Eye (tissue), 1 donor: ENCODE results near the gene TOM1L2.

Source experiments
- DNase-seq: peaks from one replicate; pipeline ENCODE4 v3.0.0-alpha.2; 2015

The TOM1L2 gene

GRCh38 chr17:17893801-17894644 lies 78.2 kb downstream of the TOM1L2 start:
- DNase-seq, result no peak

GRCh38 chr17:17892731-17893130 lies 79.5 kb downstream of the TOM1L2 start:
- no peak for DNase-seq

GRCh38 chr17:17892009-17892408 lies 80.2 kb downstream of the TOM1L2 start:
- DNase-seq, result no peak

GRCh38 chr17:17890773-17891759 lies 81.1 kb downstream of the TOM1L2 start:
- DNase-seq, result peak; percentile 59

GRCh38 chr17:17889922-17890321 lies 82.3 kb downstream of the TOM1L2 start:
- no peak for DNase-seq

- peak; percentile 29 for DNase-seq
These were observed 83.4 kb downstream of the TOM1L2 start for GRCh38 chr17:17888821-17889220.

GRCh38 chr17:17888371-17888770 lies 83.8 kb downstream of the TOM1L2 start:
- no peak for DNase-seq

GRCh38 chr17:17887752-17888304 lies 84.4 kb downstream of the TOM1L2 start:
- peak; percentile 15 for DNase-seq

GRCh38 chr17:17886726-17887125 lies 85.5 kb downstream of the TOM1L2 start:
- DNase-seq, result no peak

GRCh38 chr17:17886226-17886625 lies 86.0 kb downstream of the TOM1L2 start:
- DNase-seq, result no peak

- DNase-seq, result peak; percentile 69
These were observed 87.5 kb downstream of the TOM1L2 start for GRCh38 chr17:17884391-17885357.

GRCh38 chr17:17883801-17884200 lies 88.4 kb downstream of the TOM1L2 start:
- no peak for DNase-seq

- DNase-seq, result no peak
These were observed 90.1 kb downstream of the TOM1L2 start for GRCh38 chr17:17882082-17882581.

GRCh38 chr17:17880577-17881196 lies 91.5 kb downstream of the TOM1L2 start:
- no peak for DNase-seq

GRCh38 chr17:17877529-17878358 lies 94.5 kb downstream of the TOM1L2 start:
- DNase-seq, result peak; percentile 93

- DNase-seq, result peak; percentile 71
These were observed 95.2 kb downstream of the TOM1L2 start for GRCh38 chr17:17876959-17877528.

- no peak for DNase-seq
These were observed 97.7 kb downstream of the TOM1L2 start for GRCh38 chr17:17874478-17874877.

- no peak for DNase-seq
These were observed 98.7 kb downstream of the TOM1L2 start for GRCh38 chr17:17873450-17873991.

GRCh38 chr17:17872547-17873345 lies 99.5 kb downstream of the TOM1L2 start:
- DNase-seq, result no peak
